CD14-positive monocyte (primary cell): ENCODE measurements around the gene ZBTB47. TPM values are rescaled to one million over a fixed set of nuclear protein-coding genes. Genes with fewer than 3 reads are reported as not detected.

Experiments
- DNase-seq, 3 donors: peaks; one replicate each; pipeline ENCODE4 v3.0.0-alpha.2; 2011 to 2022
- H2AFZ ChIP-seq: 2 replicates; pipeline ENCODE4 v1.6.0; 2012; ENCODE audit warnings: mild to moderate bottlenecking, low read depth, low read length, inconsistent platforms; ENCODE audit not compliant: insufficient read depth, poor library complexity, severe bottlenecking
- H3K27ac ChIP-seq, 2 donors: 1 replicate in 1 of 2; 2 replicates in 1 of 2; pipeline ENCODE4 v1.5.1; 2012 to 2013; ENCODE audit warnings: low read length in 2 of 2, control low read depth in 1 of 2, inconsistent platforms in 1 of 2, low read depth in 1 of 2, mild to moderate bottlenecking in 1 of 2
- H3K27me3 ChIP-seq, 2 donors: one replicate each; pipeline versions ENCODE4 v1.6.0 to v1.6.1; 2011 to 2013; ENCODE audit warnings: low read length in 2 of 2; ENCODE audit not compliant: control insufficient read depth in 2 of 2, insufficient read depth in 2 of 2
- H3K36me3 ChIP-seq, 2 donors: replicated peaks in 1 of 2; 1 replicate in 1 of 2; 2 replicates in 1 of 2; pipeline versions ENCODE4 v1.5.1 to v1.6.1; 2012 to 2013; ENCODE audit warnings: low read length in 2 of 2, control low read depth in 1 of 2, inconsistent platforms in 1 of 2, mild to moderate bottlenecking in 1 of 2; ENCODE audit not compliant: insufficient read depth in 2 of 2, control insufficient read depth in 1 of 2
- H3K4me1 ChIP-seq, 2 donors: 1 replicate in 1 of 2; 2 replicates in 1 of 2; pipeline versions ENCODE4 v1.5.1 to v1.6.1; 2012 to 2013; ENCODE audit warnings: low read length in 2 of 2, control low read depth in 1 of 2, inconsistent platforms in 1 of 2, mild to moderate bottlenecking in 1 of 2, moderate library complexity in 1 of 2; ENCODE audit not compliant: insufficient read depth in 2 of 2, control insufficient read depth in 1 of 2
- H3K4me2 ChIP-seq: replicated peaks from 2 replicates; pipeline ENCODE3; 2012; ENCODE audit warnings: low read length, moderate library complexity, mild to moderate bottlenecking; ENCODE audit not compliant: poor library complexity, severe bottlenecking; ENCODE audit errors: extremely low read depth
- H3K4me3 ChIP-seq, 3 experiments: fragments of 200-600 bp in 1 of 3; sonication (generic) in 1 of 3; replicated peaks in 1 of 3; 1 replicate in 2 of 3; 2 replicates in 1 of 3; pipeline ENCODE4 v1.5.1; 2011 to 2013; ENCODE audit warnings: low read length in 3 of 3, mild to moderate bottlenecking in 3 of 3, control low read depth in 2 of 3, low read depth in 2 of 3, inconsistent platforms in 1 of 3, moderate library complexity in 1 of 3
- H3K79me2 ChIP-seq: 2 replicates; pipeline ENCODE4 v1.6.0; 2012; ENCODE audit warnings: mild to moderate bottlenecking, control low read depth, inconsistent platforms, low read length, moderate library complexity; ENCODE audit not compliant: insufficient read depth
- H3K9ac ChIP-seq: 2 replicates; pipeline ENCODE4 v1.6.0; 2017; ENCODE audit warnings: low read length, mild to moderate bottlenecking; ENCODE audit not compliant: insufficient read depth, poor library complexity, severe bottlenecking
- H3K9me3 ChIP-seq, 2 donors: replicated peaks in 1 of 2; 1 replicate in 1 of 2; 2 replicates in 1 of 2; pipeline versions ENCODE4 v1.5.1 to v1.6.1; 2012 to 2013; ENCODE audit warnings: low read length in 2 of 2, control low read depth in 1 of 2; ENCODE audit not compliant: control insufficient read depth in 1 of 2, insufficient read depth in 1 of 2
- H4K20me1 ChIP-seq: 2 replicates; pipeline ENCODE4 v1.6.0; 2012; ENCODE audit warnings: mild to moderate bottlenecking, low read length, control low read depth, moderate library complexity; ENCODE audit not compliant: insufficient read depth
- H3K27ac Mint-ChIP-seq, 7 donors: one replicate each; pipeline ENCODE4 v1.8.0; 2020; ENCODE audit warnings: mild to moderate bottlenecking in 7 of 7, mixed read lengths in 7 of 7, moderate library complexity in 6 of 7, inconsistent platforms in 2 of 7
- H3K27me3 Mint-ChIP-seq, 3 donors: one replicate each; pipeline ENCODE4 v1.8.0; 2021 to 2022; ENCODE audit warnings: low read depth in 3 of 3, mild to moderate bottlenecking in 3 of 3, mixed read lengths in 3 of 3, moderate library complexity in 3 of 3, inconsistent platforms in 1 of 3
- H3K36me3 Mint-ChIP-seq, 2 donors: one replicate each; pipeline ENCODE4 v1.8.0; 2020; ENCODE audit warnings: mixed read lengths in 2 of 2, inconsistent platforms in 1 of 2, mild to moderate bottlenecking in 1 of 2
- H3K4me1 Mint-ChIP-seq: one replicate; pipeline ENCODE4 v1.8.0; 2020; ENCODE audit warnings: mild to moderate bottlenecking, mixed read lengths
- H3K4me3 Mint-ChIP-seq, 2 donors: one replicate each; pipeline ENCODE4 v1.8.0; 2020; ENCODE audit warnings: mild to moderate bottlenecking in 2 of 2, mixed read lengths in 2 of 2, moderate library complexity in 1 of 2
- H3K9me3 Mint-ChIP-seq, 7 donors: one replicate each; pipeline ENCODE4 v1.8.0; 2020 to 2022; ENCODE audit warnings: mixed read lengths in 7 of 7, mild to moderate bottlenecking in 6 of 7, moderate library complexity in 6 of 7, inconsistent platforms in 2 of 7
- CTCF ChIP-seq: fragments of 200-600 bp; IDR thresholded peaks from one replicate; pipeline ENCODE4 v1.8.0; 2022; ENCODE audit warnings: antibody characterized with exemption, mild to moderate bottlenecking
- WGBS: methylation state at CpG from one replicate; pipeline ENCODE4 v1.1.5; 2013; ENCODE audit warnings: missing lambda C conversion rate; ENCODE audit not compliant: insufficient coverage; 5-methylcytosine and 5-hydroxymethylcytosine counted together
- intact Hi-C, 2 donors: fragments of 100-400 bp; cut with micrococcal nuclease; formaldehyde crosslinking; loops; one replicate each; pipeline versions ENCODE4 v1.15.0 to v1.15.1; 2023
- polyA plus RNA-seq, 3 donors: library from polyadenylated mRNA; depleted of rRNA in 1 of 3; unstranded in 2 of 3; stranded (reverse) in 1 of 3; fragments of 300-500 nt in 2 of 3; fragments of >200 nt in 1 of 3; fragmentation: Illumina TruSeq in 2 of 3; gene quantifications; 1 replicate in 2 of 3; 2 replicates in 1 of 3; pipeline ENCODE4 v1.2.3, GENCODE V29; 2012 to 2021

ZBTB47 gene
- polyA plus RNA-seq, 3 donors = 0.35 to 9.8 (median 0.41) TPM

- Histone ChIP-seq H3K79me2 (no peaks in the 10 kb centered on the region), H3K4me1 (peaks cover 0 to 4% of the 10 kb centered on the region in 2 donors), H3K9ac (no peak overlapping the region), H3K27me3 (no peaks in the 10 kb centered on the region), H4K20me1 (no peaks in the 10 kb centered on the region), H3K27ac (no peak overlapping the region), H3K36me3 (no peaks in the 10 kb centered on the region), H3K4me3 (no peak overlapping the region), H3K4me2 (no peak overlapping the region), H3K9me3 (peaks cover 0 to 10% of the 10 kb centered on the region in 2 donors), H2AFZ (no peak overlapping the region)
- no peak for TF ChIP-seq CTCF
- intact Hi-C loops = no loop called here
- Mint-ChIP-seq H3K4me3 (no peak overlapping the region), H3K27ac (no peak overlapping the region), H3K9me3 (peaks cover 2 to 13% (median 8%) of the 10 kb centered on the region in 7 donors), H3K36me3 (peaks cover 6 to 9% of the 10 kb centered on the region in 2 donors), H3K27me3 (peaks cover 1 to 12% (median 4%) of the 10 kb centered on the region in 3 donors), H3K4me1 (peaks cover 15% of the 10 kb centered on the region)
- no peak for DNase-seq
- no CpG with 5 or more reads among the region's 2 CpGs for WGBS
These were observed 14.9 kb downstream of the ZBTB47 start for GRCh38 chr3:42668413-42668760.

GRCh38 chr3:42668793-42669217, 15.3 kb downstream of the ZBTB47 start:
- DNase-seq = no peak
- Mint-ChIP-seq H3K27me3 (peaks cover 1 to 13% (median 4%) of the 10 kb centered on the region in 3 donors), H3K9me3 (peaks cover 2 to 13% (median 8%) of the 10 kb centered on the region in 7 donors), H3K27ac (peak overlapping the region in 1 of 7 donors; percentile 9), H3K4me1 (peaks cover 12% of the 10 kb centered on the region), H3K36me3 (peaks cover 3 to 5% of the 10 kb centered on the region in 2 donors), H3K4me3 (no peak overlapping the region)
- WGBS = no CpG with 5 or more reads among the region's 4 CpGs
- H3K27me3 ChIP-seq = no peaks in the 10 kb centered on the region
- H3K4me3 ChIP-seq = no peak overlapping the region
- H3K36me3 ChIP-seq = no peaks in the 10 kb centered on the region
- H4K20me1 ChIP-seq = no peaks in the 10 kb centered on the region
- H3K79me2 ChIP-seq = no peaks in the 10 kb centered on the region
- intact Hi-C loops = no loop called here
- H2AFZ ChIP-seq = no peak overlapping the region
- no peak overlapping the region for H3K27ac ChIP-seq
- no peak for TF ChIP-seq CTCF
- no peak overlapping the region for H3K4me2 ChIP-seq
- peaks cover 0 to 10% of the 10 kb centered on the region in 2 donors for H3K9me3 ChIP-seq
- H3K9ac ChIP-seq = no peak overlapping the region
- peaks cover 0 to 2% of the 10 kb centered on the region in 2 donors for H3K4me1 ChIP-seq
